ENCODE results near the gene MXD4.

The MXD4 gene

GRCh38 chr4:2301225-2301642 is 39.3 kb upstream of the MXD4 start:
- H3K4me3 ChIP-seq (ENCODE audit: low read length), result no peak overlapping the region
- H3K79me2 ChIP-seq (ENCODE audit: low read length), result no peaks in the 10 kb centered on the region
- no peak for DNase-seq
- no peaks in the 10 kb centered on the region for H3K9me2 ChIP-seq (replicated peaks; ENCODE audit: insufficient read depth, low read length)
- no peak for TF ChIP-seq EZH2phosphoT487 (IDR thresholded peaks at IDR 0.05; ENCODE audit: low read length)
- TF ChIP-seq CTCF (IDR thresholded peaks at IDR 0.05; ENCODE audit: low read length), result no peak
- H3K4me1 ChIP-seq (ENCODE audit: low read length), result peaks cover 11% of the 10 kb centered on the region
- H3K9me3 ChIP-seq (replicated peaks; ENCODE audit: insufficient read depth, low read length), result no peaks in the 10 kb centered on the region
- no peak overlapping the region for H2AFZ ChIP-seq (ENCODE audit: low read length)
- H3K36me3 ChIP-seq (replicated peaks; ENCODE audit: insufficient read depth, low read length), result no peaks in the 10 kb centered on the region
- H3K27ac ChIP-seq (ENCODE audit: low read length), result no peak overlapping the region
- no peaks in the 10 kb centered on the region for H3K27me3 ChIP-seq (replicated peaks; ENCODE audit: insufficient read depth, low read length)
- H4K20me1 ChIP-seq (ENCODE audit: insufficient read depth, low read length), result no peaks in the 10 kb centered on the region
- H3K4me2 ChIP-seq (ENCODE audit: low read depth, low read length), result no peak overlapping the region
- no peak overlapping the region for H3K9ac ChIP-seq (ENCODE audit: low read length)
- no peaks in the 10 kb centered on the region for H3F3A ChIP-seq (ENCODE audit: insufficient read depth, low read length)

GRCh38 chr4:2300431-2301224 is 38.7 kb upstream of the MXD4 start:
- Histone ChIP-seq H3K9me3 (replicated peaks; ENCODE audit: insufficient read depth, low read length) (no peaks in the 10 kb centered on the region), H3K36me3 (replicated peaks; ENCODE audit: insufficient read depth, low read length) (no peaks in the 10 kb centered on the region), H3K9me2 (replicated peaks; ENCODE audit: insufficient read depth, low read length) (no peaks in the 10 kb centered on the region), H3K27ac (ENCODE audit: low read length) (no peak overlapping the region), H3K27me3 (replicated peaks; ENCODE audit: insufficient read depth, low read length) (no peaks in the 10 kb centered on the region), H3K9ac (ENCODE audit: low read length) (no peak overlapping the region), H3K4me3 (ENCODE audit: low read length) (no peak overlapping the region), H3K4me2 (ENCODE audit: low read depth, low read length) (no peak overlapping the region), H3F3A (ENCODE audit: insufficient read depth, low read length) (no peaks in the 10 kb centered on the region), H3K79me2 (ENCODE audit: low read length) (no peaks in the 10 kb centered on the region), H3K4me1 (ENCODE audit: low read length) (peaks cover 5% of the 10 kb centered on the region), H4K20me1 (ENCODE audit: insufficient read depth, low read length) (no peaks in the 10 kb centered on the region), H2AFZ (ENCODE audit: low read length) (no peak overlapping the region)
- no peak for DNase-seq
- TF ChIP-seq EZH2phosphoT487 (IDR thresholded peaks at IDR 0.05; ENCODE audit: low read length) (no peak), CTCF (IDR thresholded peaks at IDR 0.05; ENCODE audit: low read length) (no peak), EZH2 (optimal IDR thresholded peaks at IDR 0.05; ENCODE audit: low read depth, low read length) (no peak)

DNA sequence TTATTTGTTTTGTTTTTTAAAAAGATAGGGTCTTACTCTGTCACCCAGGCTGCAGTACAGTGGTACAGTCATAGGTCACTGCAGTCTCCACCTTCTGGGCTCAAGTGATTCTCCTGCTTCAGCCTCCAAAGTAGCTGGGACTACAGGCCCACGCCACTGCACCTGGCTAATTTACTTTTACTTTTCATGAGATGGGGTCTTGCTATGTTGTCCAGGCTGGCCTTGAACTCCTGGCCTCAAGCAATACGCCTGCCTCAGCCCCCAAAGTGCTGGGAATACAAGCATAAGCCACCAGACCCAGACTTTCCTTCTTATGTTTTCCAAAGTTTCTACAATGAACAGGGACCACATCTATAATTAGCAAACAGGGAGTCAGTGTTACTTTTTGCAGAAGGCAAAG is 37.9 kb upstream of the MXD4 start:
- Histone ChIP-seq H3K4me2 (ENCODE audit: low read depth, low read length) (no peak overlapping the region), H3K36me3 (replicated peaks; ENCODE audit: insufficient read depth, low read length) (no peaks in the 10 kb centered on the region), H3K9ac (ENCODE audit: low read length) (no peak overlapping the region), H3K79me2 (ENCODE audit: low read length) (no peaks in the 10 kb centered on the region), H3K4me3 (ENCODE audit: low read length) (no peak overlapping the region), H3F3A (ENCODE audit: insufficient read depth, low read length) (no peaks in the 10 kb centered on the region), H3K27me3 (replicated peaks; ENCODE audit: insufficient read depth, low read length) (no peaks in the 10 kb centered on the region), H3K9me3 (replicated peaks; ENCODE audit: insufficient read depth, low read length) (no peaks in the 10 kb centered on the region), H3K9me2 (replicated peaks; ENCODE audit: insufficient read depth, low read length) (no peaks in the 10 kb centered on the region), H4K20me1 (ENCODE audit: insufficient read depth, low read length) (no peaks in the 10 kb centered on the region), H2AFZ (ENCODE audit: low read length) (no peak overlapping the region), H3K27ac (ENCODE audit: low read length) (no peak overlapping the region), H3K4me1 (ENCODE audit: low read length) (no peaks in the 10 kb centered on the region)
- TF ChIP-seq EZH2phosphoT487 (IDR thresholded peaks at IDR 0.05; ENCODE audit: low read length) (no peak), CTCF (IDR thresholded peaks at IDR 0.05; ENCODE audit: low read length) (no peak), EZH2 (optimal IDR thresholded peaks at IDR 0.05; ENCODE audit: low read depth, low read length) (no peak)
- DNase-seq, result no peak

Measured in MM.1S (cell line).